ENCODE measurements around the gene XCL2. TPM values are rescaled to one million over a fixed set of nuclear protein-coding genes. Genes with fewer than 3 reads are reported as not detected.
A peak's percentile ranks its signal among the peaks of the same experiment; 100 is the strongest.
"Not testable (repeated sequence)": the region's sequence is repeated elsewhere in the genome, so short reads cannot be mapped to it uniquely, and the experiment has no call there.

XCL2 gene
- total and polyA plus RNA-seq, 5 experiments from 2014 or later, result 0.39 to 136 (median 1.9) TPM; not detected in 2

DNA sequence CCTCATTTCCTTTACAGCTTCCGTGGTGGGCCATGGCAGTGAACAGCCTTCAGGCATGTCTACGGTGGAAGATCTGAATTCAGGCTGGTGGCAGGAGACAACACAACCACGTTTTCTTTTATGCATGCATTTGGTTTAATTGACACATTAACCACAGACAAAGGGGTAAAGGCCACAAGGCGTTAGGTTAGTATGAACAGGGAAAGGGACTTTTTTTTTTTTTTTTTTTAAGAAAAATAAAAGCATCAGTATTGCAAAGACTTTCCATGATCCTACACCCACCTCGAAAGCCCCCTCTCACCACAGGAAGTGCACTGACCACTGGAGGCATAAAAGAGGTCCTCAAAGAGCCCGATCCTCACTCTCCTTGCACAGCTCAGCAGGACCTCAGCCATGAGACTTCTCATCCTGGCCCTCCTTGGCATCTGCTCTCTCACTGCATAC is 32.5 kb upstream of the XCL2 start, which contains the start of gene XCL1:
TSS of gene XCL1 (plus strand) at position 361 of the 444 bp plus-strand sequence. CDS start at position 394, 33 bp downstream.
- H3K27ac Mint-ChIP-seq, result peak within 1 kb of the TSS in 5 of 10 donors; percentile 8 to 79 (median 27)
- not testable (repeated sequence) for H3K36me3 Mint-ChIP-seq
- ATAC-seq, result peak in 1 of 2 donors; percentile 51

DNA sequence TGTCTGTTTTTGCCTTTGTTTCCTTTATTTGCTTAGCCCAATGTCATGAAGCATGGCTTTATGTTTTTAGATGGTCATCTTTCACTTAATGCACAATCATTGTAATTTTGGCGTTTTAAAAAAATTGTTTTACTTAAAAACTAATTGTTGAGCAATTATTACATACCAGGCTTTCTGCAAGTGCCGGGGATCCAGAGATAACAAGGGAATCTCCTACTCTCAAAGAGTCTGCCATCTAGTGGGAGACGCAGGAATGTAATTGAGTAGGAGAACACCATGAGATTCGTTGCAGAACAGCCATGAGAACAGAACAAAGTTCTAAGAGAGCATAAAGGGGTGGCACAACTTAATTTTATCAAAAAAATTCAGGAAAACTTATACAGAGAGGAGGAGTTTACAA is 30.4 kb upstream of the XCL2 start:
- H3K36me3 Mint-ChIP-seq, POLR2A ChIA-PET, H3K9me3 Mint-ChIP-seq, H3K27me3 Mint-ChIP-seq, H3K4me3 Mint-ChIP-seq, H3K27ac Mint-ChIP-seq: not testable (repeated sequence)
- peaks cover 8 to 32% (median 27%) of the 10 kb centered on the region in 4 donors for H3K4me1 Mint-ChIP-seq
- DNase-seq, result peak in 6 of 10 donors; percentile 1 to 52 (median 26)
- peak; percentile 44 to 59 for ATAC-seq

More for the DNA sequence above, 32.5 kb upstream of the XCL2 start, which contains the start of gene XCL1:
- H3K27me3 Mint-ChIP-seq, DNase-seq, POLR2A ChIA-PET, H3K9me3 Mint-ChIP-seq: not testable (repeated sequence)
- Mint-ChIP-seq H3K4me1 (peaks cover 11 to 32% (median 27%) of the 10 kb centered on the region in 4 donors), H3K4me3 (peak within 1 kb of the TSS in 5 of 10 donors; percentile 2 to 72 (median 45))

GRCh38 chr1:168572633-168573032 is 28.8 kb upstream of the XCL2 start:
- DNase-seq, result no peak
- H3K27me3 Mint-ChIP-seq, result no peaks in the 10 kb centered on the region
- POLR2A ChIA-PET, result no interaction called here
- peak overlapping the region in 1 of 10 donors; percentile 7 for H3K27ac Mint-ChIP-seq
- no peak for ATAC-seq
- no peaks in the 10 kb centered on the region for H3K36me3 Mint-ChIP-seq
- no peak overlapping the region for H3K4me3 Mint-ChIP-seq
- no peaks in the 10 kb centered on the region for H3K9me3 Mint-ChIP-seq
- H3K4me1 Mint-ChIP-seq, result peaks cover 8 to 27% (median 24%) of the 10 kb centered on the region in 4 donors

GRCh38 chr1:168570652-168571051 is 26.9 kb upstream of the XCL2 start:
- Mint-ChIP-seq H3K4me3 (no peak overlapping the region), H3K27ac (no peak overlapping the region), H3K36me3 (no peaks in the 10 kb centered on the region), H3K4me1 (peaks cover 5 to 20% (median 19%) of the 10 kb centered on the region in 4 donors), H3K9me3 (no peaks in the 10 kb centered on the region), H3K27me3 (no peaks in the 10 kb centered on the region)
- ATAC-seq, result no peak
- POLR2A ChIA-PET, result interaction anchor here (1.3 to 1.5 kb wide), 2 partner anchors 31 to 128 kb away, joined by 3 to 5 read pairs; no protein-coding TSS in a partner anchor
- no peak for DNase-seq

- Mint-ChIP-seq H3K4me1 (peaks cover 0 to 11% (median 8%) of the 10 kb centered on the region in 4 donors), H3K36me3 (no peaks in the 10 kb centered on the region), H3K27me3 (no peaks in the 10 kb centered on the region), H3K9me3 (peaks cover 0 to 4% (median 0%) of the 10 kb centered on the region in 9 donors), H3K4me3 (no peak overlapping the region), H3K27ac (no peak overlapping the region)
- ATAC-seq (no peak), DNase-seq (no peak)
- POLR2A ChIA-PET, result interaction anchor here (1.0 kb wide), 1 partner anchor 123 kb away, joined by 3 read pairs; no protein-coding TSS in a partner anchor
Observed at GRCh38 chr1:168568346-168568745, 24.5 kb upstream of the XCL2 start.

DNA sequence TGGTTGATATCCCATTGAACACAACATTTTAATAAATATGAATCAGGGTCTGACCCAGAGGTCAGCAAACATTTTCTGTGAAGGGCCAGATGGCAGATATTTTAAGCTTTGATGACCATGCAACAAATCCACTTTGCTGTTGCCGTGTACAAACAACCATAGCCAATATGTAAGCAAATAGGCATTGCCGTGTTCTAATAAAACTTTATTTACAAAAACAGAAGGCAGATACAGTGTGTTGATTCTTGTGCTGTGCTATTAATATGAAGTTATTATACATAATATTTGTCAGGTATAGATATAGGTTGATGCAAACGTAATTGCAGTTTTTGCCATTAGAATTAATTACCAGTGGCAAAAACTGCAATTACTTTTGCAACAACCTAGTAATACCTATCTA is 23.8 kb upstream of the XCL2 start:
- Mint-ChIP-seq H3K4me1 (peaks cover 0 to 13% (median 8%) of the 10 kb centered on the region in 4 donors), H3K36me3 (peaks cover 0 to 4% (median 0%) of the 10 kb centered on the region in 3 donors), H3K9me3 (peaks cover 0 to 10% (median 0%) of the 10 kb centered on the region in 9 donors), H3K27me3 (no peaks in the 10 kb centered on the region), H3K4me3 (no peak overlapping the region), H3K27ac (no peak overlapping the region)
- DNase-seq, result no peak
- ATAC-seq, result no peak
- POLR2A ChIA-PET, result no interaction called here

- Mint-ChIP-seq H3K27ac (no peak overlapping the region), H3K4me3 (no peak overlapping the region), H3K4me1 (peaks cover 0 to 7% (median 4%) of the 10 kb centered on the region in 4 donors), H3K9me3 (peaks cover 0 to 14% (median 0%) of the 10 kb centered on the region in 9 donors), H3K27me3 (no peaks in the 10 kb centered on the region), H3K36me3 (peaks cover 0 to 4% (median 0%) of the 10 kb centered on the region in 3 donors)
- DNase-seq (no peak), ATAC-seq (no peak)
- POLR2A ChIA-PET, result no interaction called here
Observed at GRCh38 chr1:168567007-168567406, 23.2 kb upstream of the XCL2 start.

- Mint-ChIP-seq H3K4me3 (no peak overlapping the region), H3K9me3 (peaks cover 0 to 14% (median 0%) of the 10 kb centered on the region in 9 donors), H3K4me1 (peaks cover 0 to 8% (median 5%) of the 10 kb centered on the region in 4 donors), H3K27ac (no peak overlapping the region), H3K36me3 (peaks cover 0 to 4% (median 0%) of the 10 kb centered on the region in 3 donors), H3K27me3 (no peaks in the 10 kb centered on the region)
- DNase-seq, result no peak
- ATAC-seq, result no peak
- POLR2A ChIA-PET, result no interaction called here
Observed at GRCh38 chr1:168565825-168566224, 22.0 kb upstream of the XCL2 start.

DNA sequence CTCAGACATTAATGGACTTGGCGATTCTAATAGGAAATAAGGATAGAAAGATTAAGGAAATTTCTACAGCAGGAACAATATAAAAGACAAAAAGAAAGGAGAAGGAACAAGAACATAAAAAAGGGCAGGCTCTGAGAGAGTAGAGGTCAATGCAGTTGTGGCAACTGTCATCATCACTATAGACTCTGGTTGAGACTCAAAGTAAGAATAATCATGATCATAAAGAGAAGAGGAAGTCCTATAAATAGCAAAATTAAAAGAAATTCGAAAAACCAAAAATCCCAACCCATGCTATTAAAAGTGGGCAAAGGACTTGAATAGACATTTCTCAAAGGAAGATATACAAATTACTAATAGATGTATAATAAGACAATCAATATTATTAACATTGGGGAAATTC is 18.2 kb upstream of the XCL2 start:
- no peak for ATAC-seq
- H3K36me3 Mint-ChIP-seq, result peaks cover 0 to 4% (median 0%) of the 10 kb centered on the region in 3 donors
- H3K9me3 Mint-ChIP-seq, result peaks cover 0 to 14% (median 0%) of the 10 kb centered on the region in 9 donors
- DNase-seq, result no peak
- H3K27ac Mint-ChIP-seq, result no peak overlapping the region
- POLR2A ChIA-PET, result no interaction called here
- no peak overlapping the region for H3K4me3 Mint-ChIP-seq
- peaks cover 9 to 17% (median 14%) of the 10 kb centered on the region in 4 donors for H3K4me1 Mint-ChIP-seq
- no peaks in the 10 kb centered on the region for H3K27me3 Mint-ChIP-seq

GRCh38 chr1:168560370-168560769 is 16.6 kb upstream of the XCL2 start:
- Mint-ChIP-seq H3K4me3 (no peak overlapping the region), H3K27ac (no peak overlapping the region), H3K27me3 (no peaks in the 10 kb centered on the region), H3K36me3 (peaks cover 0 to 4% (median 0%) of the 10 kb centered on the region in 3 donors), H3K9me3 (peaks cover 0 to 14% (median 0%) of the 10 kb centered on the region in 9 donors), H3K4me1 (peaks cover 11 to 32% (median 28%) of the 10 kb centered on the region in 4 donors)
- ATAC-seq, result no peak
- POLR2A ChIA-PET, result no interaction called here
- no peak for DNase-seq

- Mint-ChIP-seq H3K27me3 (no peaks in the 10 kb centered on the region), H3K27ac (peak overlapping the region in 1 of 10 donors; percentile 60), H3K4me3 (no peak overlapping the region), H3K9me3 (peaks cover 0 to 2% (median 0%) of the 10 kb centered on the region in 9 donors), H3K36me3 (no peaks in the 10 kb centered on the region), H3K4me1 (peaks cover 19 to 60% (median 50%) of the 10 kb centered on the region in 4 donors)
- POLR2A ChIA-PET, result no interaction called here
- DNase-seq (no peak), ATAC-seq (no peak)
Observed at GRCh38 chr1:168556647-168557046, 12.8 kb upstream of the XCL2 start.

- no peak for ATAC-seq
- Mint-ChIP-seq H3K36me3 (no peaks in the 10 kb centered on the region), H3K27ac (peak overlapping the region in 5 of 10 donors; percentile 5 to 57 (median 55)), H3K27me3 (no peaks in the 10 kb centered on the region), H3K4me3 (peak overlapping the region in 2 of 10 donors; percentile 15 to 55), H3K9me3 (peaks cover 0 to 2% (median 0%) of the 10 kb centered on the region in 9 donors), H3K4me1 (peaks cover 25 to 66% (median 53%) of the 10 kb centered on the region in 4 donors)
- POLR2A ChIA-PET, result no interaction called here
- no peak for DNase-seq
Observed at GRCh38 chr1:168555508-168556046, 11.8 kb upstream of the XCL2 start.
